ENCODE measurements around the gene SELENOM.
"Not testable (repeated sequence)": the region's sequence is repeated elsewhere in the genome, so short reads cannot be mapped to it uniquely, and the experiment has no call there.

SELENOM gene

DNA sequence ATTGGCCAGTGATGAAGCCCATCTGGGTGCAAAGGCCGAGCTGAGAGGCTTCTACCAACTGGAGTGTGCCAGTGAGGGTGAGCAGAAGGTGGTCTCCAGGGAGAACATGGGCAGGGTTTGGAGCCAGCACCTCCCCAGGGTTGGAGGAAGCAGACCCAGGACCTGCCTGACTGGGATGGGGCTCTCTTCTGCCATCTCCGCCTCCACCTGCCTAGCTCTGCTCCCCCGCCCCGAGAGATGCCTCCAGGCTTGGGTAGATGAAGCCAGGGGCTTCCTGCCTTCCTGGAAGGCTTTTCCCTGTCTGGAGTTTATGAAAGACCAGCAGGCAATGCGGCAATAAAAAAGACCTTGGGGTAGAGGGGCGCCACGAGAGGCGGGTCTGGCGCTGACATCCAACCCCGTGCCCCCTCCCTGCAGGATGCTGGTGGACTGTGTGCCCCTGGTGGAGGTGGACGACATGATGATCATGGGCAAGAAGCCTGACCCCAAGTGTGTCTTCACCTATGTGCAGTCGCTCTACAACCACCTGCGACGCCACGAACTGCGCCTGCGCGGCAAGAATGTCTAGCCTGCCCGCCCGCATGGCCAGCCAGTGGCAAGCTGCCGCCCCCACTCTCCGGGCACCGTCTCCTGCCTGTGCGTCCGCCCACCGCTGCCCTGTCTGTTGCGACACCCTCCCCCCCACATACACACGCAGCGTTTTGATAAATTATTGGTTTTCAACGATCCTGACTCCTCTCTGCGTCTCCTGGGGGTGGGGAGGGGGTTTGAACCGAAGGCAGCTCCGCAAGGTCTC lies 3.3 kb downstream of the SELENOM start:
- no peak for DNase-seq

DNA sequence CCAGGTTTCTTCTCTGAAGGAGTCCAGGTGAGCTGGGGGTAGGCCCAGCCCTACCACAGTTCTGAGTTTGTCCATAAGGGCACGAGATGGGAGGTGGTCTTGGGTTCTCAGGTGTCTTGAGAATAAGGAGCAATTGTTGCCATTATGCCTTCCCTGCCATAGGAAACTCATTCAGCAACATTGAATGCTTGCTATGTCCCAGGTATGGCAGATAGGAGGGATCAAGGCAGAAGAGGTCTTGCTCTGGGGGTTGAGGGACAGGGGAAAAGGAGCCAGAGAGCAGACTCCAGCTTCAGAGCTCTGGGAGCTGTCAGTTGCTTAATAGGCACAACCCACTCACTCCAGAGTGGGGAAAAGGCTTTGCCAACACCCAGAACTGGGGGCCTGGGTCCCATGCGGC lies 4.3 kb downstream of the SELENOM start:
- DNase-seq, result no peak

DNA sequence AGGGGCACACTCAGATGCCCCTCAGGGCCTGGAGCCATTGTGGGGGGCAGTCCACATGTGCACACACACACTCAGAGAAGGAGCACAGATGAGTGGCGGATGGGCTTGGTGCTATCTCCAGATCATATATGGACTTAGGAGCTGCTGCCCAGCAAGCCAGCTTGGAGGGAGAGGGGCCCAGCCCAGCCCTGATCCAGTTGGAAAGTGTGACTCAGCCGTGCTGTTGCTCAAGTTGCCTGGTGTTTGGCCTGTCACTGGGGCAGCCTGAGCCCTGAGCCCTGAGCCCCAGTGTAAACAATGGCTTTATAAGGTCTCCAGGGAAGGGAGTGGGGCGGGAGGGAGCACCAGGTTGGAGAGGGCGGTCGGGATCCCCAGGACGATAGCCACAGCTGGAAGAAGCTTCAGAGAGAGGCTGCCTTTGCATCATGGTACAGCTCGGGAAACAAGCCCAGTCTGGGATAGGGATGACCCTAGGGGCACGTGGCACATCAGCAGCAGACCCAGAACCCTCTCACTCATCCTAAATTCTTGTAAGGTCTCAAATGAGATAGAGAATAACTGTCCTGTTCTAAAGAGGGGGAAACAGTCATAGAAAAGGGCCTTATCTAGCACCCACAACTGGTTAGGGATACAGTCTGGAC lies 4.8 kb downstream of the SELENOM start:
- DNase-seq, result no peak

DNA sequence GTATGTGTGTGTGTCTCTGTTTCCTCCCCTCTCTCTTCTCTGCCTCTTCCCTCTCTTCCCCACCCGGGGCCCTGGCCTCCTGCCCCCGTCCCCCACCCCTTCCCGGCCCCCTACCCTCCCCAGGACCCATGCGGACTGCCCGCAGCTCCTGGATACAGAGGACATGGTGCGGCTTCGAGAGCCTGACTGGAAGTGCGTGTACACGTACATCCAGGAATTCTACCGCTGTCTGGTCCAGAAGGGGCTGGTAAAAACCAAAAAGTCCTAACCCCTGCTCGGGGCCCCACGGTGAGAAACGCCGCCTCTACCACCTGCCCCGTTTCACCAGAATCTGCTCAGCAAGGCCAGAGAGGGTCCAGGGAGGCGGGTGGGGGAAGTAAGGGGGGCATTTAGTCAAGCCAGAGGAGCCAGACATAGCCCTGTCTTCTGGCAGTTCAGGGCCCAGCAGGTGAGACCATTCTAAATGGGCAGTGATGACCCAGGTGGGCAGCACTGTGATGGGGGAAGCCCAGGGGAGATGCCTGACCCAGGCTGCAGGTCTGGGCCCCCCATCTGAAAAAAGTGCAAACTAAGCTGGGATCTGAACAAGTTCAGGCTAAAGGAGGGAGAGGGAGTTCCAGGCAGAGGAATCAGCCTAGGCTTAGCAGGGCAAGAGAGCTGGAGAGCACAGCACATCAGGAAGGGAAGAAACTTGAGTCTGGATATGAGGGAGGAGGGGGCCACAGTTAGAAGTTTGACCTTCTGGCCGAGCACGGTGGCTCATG lies 6.4 kb downstream of the SELENOM start:
- no peak for DNase-seq

DNA sequence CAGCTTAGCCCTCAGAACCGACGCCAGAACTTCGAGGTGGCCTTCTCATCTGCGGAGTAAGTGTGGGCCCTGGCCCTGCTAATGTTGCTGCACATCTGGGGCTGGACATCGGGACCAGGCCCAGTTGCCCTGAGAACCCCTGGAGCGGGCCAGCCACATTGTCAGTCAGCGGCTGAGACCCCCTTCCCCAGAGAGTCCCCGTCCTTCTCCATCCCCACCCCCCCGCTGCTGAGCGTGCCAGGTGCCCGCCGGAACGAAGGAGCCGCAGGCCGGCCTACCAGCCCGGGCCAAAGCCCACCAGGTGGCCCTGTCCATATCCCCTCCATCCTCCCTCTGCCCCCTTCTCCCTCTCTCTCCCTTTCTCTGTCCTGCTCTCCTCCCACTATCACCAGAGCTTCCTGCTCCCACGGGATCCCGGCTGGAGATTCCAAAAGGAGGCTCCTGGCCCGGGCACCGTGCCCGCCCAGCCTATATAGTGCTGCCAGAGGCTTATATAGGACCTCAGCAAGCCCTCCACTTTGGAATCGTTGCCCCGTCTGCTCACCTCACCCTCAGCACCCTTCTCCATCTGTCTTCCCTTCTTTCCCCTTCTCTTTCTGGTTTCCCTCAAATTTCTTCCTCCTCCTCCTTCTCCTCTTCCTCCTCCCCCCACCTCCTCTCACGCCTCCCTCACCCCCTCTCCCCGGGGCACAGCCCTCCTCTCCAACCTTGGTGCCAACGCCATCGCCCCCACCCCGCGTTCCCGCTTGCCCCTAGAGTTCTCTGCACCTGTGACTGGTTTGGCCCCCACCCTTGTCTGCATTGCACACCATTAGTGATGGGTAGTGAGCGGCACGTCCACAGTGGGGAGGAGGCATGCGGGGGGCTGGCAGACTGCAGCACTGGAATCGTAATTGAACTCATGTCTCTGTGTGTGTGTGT lies 7.3 kb downstream of the SELENOM start:
- no peak for DNase-seq

DNA sequence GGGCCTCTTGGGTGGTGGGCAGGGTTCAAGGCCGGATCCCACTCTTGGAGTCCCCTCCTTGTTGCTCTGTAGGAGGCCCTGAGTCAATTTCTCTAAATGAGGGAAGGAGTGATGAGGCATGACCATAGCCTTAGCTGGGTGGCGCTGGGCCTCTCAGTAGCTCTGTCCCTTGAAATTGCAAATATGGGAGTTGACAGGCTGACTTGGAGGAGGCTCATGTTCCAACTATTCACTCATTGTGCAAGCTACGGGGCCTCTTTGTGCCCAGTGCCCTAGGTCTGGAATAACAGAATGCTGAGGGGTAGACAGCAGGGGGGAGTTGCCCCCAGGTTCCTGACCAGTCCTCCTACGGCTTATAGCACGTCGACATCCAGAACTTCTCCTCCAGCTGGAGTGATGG lies 8.0 kb downstream of the SELENOM start:
- DNase-seq, result no peak

DNA sequence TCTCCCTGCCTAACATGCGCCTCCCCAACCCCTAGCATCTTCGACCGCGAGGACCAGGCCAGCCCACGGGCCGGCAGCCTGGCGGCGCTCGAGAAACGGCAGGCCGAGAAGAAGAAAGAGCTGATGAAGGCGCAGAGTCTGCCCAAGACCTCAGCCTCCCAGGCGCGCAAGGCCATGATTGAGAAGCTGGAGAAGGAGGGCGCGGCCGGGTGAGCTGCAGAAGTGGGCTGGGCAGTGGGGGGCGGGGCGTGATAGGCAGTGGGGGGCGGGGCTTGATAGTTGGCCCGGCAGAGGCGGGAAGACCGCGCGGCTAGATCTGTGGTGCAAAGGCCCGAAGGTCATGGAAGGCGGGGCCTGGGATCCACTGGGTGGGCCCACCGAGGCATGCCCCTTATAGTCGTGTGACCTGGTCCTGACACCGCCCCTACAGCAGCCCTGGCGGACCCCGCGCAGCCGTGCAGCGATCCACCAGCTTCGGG lies 8.7 kb downstream of the SELENOM start:
- DNase-seq, result no peak

DNA sequence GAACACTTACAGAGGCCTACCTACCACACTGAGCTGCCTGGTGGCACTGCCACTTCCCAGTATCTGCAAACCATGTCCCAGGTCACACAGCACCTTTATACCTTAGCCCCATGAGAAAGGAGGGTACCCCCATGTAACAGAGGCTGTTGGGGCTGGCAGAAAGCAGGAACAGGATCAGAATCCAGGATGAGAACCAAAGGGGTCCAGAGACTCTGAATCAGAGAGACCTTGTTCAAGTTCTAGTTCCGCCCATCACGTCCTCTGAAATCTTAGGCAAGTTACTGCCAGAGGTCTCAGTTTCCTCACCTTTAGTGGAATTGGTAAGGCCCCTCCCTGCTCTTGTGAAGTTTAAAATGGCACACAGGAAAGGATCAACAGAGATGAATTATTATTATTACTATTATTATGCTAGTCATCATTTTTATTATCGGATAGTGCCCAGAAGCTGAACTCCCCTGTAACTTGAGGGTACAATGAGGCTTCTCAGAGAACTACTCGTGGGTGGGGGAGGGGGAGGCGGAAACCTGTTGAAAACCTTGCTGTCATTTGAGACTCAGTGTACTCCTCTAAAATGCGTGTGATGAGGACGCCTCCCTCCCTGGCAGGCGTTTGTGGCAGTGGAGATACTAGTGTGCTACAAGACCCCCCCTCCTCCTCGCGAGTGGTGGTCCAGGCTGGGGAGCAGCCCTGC lies 9.3 kb downstream of the SELENOM start:
- DNase-seq, result no peak

DNA sequence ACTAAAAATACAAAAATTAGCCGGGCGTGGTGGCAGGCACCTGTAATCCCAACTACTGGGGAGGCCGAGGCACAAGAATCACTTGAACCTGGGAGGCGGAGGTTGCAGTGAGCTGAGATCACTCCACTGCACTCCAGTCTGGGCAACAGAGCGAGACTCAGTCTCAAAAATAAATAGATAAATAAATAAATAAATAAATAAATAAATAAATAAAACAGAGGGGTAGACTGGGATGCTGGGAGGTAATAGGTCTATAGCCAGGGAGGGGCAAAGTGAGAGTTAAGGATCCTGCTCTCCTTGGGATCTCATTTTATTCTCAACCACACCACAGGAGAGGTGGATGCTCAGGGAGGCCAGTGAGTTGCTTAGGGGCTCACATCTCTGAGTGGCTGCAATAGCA lies 9.8 kb downstream of the SELENOM start:
- not testable (repeated sequence) for DNase-seq

DNA sequence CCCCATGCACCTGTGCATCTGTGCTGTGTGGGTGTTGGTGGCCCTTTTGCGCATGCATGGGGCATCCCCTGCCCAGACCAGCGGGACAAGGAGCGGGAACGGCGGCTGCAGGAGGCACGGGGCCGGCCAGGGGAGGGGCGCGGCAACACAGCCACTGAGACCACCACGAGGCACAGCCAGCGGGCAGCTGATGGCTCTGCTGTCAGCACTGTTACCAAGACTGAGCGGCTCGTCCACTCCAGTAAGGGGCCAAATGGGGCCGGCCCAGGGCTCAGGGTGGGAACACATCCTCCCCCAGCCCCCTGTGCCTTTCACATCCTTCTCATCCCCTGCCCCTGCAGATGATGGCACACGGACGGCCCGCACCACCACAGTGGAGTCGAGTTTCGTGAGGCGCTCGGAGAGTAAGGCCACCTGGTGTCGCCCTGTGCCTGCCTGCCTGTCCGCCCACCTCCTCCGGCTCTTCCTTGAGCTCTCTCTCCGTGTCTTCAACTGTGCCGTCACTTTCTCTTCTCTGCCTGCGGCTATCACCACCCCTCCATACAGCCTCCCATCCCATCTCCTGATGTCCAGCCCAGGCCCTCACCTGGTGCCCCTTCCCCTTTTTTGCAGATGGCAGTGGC lies 10.6 kb downstream of the SELENOM start:
- no peak for DNase-seq

DNA sequence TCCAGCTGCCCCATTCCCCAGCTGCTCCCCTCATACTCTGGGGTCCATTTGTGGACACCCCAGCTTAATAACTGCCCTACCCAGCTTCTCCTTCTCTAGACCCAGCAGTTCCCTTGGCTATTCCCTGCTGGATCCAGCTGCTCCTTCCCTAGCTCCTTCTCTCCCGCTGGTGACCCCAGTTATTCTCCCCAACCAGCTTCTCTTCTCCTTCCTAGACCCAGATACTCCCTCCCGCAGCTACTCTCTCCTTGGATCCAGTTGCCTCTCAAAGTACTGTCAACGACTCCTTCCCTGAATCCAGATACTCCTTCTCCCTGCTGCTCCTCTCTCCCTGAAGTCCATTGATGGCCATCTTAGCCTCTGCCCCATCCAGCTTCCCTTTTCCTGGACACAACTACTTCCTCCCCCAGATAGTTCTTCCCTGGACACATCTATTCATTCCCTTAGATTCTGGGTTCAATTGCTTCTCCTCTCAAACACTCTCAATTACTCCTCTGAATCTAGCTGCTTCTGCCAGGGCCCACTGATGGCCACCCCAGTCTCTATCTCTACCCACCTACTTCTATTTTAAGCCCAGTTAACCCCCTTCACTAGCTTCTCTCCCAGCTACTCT lies 11.6 kb downstream of the SELENOM start:
- DNase-seq, result no peak

DNA sequence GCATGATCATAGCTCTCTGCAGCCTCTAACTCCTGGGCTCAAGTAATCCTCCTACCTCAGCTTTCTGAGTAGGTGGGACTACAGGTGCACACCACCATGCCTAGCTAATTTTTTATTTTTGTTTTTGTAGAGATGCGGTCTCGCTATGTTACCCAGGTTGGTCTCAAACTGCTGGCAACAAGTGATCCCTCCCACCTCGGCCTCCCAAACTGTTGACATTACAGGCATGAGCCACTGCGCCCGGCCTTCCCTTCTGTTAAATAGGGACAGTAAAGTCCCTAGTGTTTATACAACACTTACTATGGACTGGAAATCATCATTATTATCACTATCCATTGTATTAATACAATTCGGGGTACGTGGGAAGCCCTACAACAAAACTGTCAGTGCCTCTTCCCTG lies 12.6 kb downstream of the SELENOM start:
- DNase-seq, result no peak

DNA sequence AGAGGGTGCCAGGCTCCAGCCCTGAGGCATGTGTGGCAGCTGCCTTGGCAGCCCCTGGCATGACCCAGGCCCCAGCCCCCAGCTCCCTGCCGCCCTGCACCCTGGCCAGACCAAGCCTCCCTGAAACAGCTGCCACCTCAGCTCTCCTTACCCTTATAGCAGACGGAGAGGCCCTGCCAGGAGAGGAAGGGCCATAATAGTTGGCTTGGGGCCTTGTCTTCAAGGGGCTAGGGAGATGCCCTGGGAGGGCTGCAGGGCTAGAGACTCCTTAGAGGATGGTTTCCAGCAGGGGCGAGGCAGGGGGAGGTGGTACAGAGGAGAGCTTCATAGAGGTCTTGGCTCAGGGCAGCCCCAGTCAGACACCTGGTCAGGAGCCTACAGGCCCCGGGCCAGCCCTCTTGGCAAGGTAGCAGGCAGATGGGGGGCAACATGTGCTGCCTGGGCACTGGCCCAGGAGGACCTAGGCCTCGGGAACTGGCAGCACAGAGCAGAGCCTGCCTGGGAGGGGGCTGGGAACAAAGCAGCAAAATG lies 13.3 kb downstream of the SELENOM start:
- DNase-seq, result no peak

DNA sequence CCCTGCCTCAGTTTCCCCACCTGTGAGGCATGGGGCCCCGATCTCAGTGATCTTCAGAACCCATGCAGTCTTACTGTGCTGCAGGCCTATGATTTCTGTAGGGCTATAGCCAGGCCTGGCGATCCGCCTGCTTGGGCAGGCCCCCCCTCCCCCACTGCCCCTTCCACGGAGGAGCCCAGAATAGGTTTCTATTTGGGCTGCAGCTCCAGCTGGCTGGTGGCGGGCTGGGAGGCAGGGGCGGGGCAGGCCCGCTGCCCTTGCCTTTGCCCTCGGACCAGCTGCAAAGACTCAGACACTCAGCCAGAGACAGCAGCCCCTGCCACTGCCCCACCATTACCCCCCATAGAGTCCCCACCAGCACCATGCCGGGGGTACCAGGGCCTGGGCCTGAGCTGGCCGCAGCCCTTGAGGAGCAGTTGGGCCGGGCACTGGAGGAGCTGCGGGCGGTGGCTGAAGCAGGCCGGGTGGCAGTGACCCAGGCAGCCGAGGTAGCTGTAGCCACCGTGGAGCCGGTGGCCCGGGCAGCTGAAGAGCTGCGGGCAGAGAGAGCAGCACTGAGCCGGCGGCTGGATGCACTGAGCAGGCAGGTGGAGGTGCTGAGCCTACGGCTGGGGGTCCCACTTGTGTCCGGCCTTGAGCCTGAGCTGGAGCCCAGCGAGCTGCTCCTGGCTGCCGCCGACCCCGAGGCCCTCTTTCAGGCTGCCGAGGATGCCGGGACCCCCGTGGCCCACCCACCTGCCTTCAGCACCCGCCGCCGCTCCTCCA lies 14.1 kb downstream of the SELENOM start:
- no peak for DNase-seq

DNA sequence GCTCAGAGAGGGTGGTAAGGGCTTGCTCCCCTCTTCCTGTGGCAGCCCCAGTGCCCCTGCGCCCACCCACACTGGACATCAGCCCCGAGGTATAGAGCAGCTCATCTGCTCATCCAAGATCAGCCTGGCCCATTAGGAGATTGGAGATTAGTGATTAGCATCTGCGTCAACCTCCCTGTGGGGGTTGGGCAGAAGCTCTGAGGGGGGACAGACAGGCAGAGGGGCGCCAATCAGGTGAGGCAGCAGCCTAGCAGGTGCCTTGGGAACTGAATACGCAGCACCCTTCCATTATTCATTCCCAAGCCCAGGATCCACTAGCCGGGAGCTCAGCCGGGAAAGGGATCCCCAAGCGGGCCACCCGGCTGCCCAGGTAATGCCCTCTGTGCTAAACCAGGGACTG lies 15.2 kb downstream of the SELENOM start:
- DNase-seq, result no peak

DNA sequence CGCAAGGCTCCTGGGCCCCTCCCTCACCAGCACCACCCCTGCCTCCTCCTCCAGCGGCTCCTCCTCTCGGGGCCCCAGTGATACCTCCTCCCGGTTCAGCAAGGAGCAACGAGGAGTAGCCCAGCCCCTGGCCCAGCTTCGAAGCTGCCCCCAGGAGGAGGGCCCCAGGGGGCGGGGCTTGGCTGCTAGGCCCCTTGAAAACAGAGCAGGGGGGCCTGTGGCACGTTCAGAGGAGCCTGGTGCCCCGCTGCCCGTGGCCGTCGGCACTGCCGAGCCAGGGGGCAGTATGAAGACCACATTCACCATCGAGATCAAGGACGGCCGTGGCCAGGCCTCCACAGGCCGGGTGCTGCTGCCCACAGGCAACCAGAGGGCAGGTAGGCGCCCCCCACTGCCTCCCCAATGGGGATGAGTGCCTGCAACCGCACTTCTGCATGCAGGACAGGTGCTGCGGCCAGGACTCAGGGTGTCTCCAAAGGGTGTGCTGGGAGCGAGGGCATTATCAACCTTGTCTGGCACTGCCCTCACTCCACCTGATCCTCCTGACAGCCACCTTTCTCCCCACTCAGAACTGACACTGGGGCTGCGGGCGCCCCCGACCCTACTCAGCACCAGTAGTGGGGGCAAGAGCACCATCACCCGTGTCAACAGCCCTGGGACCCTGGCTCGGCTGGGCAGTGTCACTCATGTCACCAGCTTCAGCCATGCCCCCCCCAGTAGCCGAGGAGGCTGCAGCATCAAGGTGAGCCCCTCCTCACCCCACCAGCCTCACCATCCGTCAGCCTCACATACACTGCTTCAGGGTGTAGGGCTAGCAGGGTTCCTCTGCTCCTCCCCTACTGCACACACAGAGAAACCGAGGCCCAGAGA lies 16.0 kb downstream of the SELENOM start:
- DNase-seq, result no peak

DNA sequence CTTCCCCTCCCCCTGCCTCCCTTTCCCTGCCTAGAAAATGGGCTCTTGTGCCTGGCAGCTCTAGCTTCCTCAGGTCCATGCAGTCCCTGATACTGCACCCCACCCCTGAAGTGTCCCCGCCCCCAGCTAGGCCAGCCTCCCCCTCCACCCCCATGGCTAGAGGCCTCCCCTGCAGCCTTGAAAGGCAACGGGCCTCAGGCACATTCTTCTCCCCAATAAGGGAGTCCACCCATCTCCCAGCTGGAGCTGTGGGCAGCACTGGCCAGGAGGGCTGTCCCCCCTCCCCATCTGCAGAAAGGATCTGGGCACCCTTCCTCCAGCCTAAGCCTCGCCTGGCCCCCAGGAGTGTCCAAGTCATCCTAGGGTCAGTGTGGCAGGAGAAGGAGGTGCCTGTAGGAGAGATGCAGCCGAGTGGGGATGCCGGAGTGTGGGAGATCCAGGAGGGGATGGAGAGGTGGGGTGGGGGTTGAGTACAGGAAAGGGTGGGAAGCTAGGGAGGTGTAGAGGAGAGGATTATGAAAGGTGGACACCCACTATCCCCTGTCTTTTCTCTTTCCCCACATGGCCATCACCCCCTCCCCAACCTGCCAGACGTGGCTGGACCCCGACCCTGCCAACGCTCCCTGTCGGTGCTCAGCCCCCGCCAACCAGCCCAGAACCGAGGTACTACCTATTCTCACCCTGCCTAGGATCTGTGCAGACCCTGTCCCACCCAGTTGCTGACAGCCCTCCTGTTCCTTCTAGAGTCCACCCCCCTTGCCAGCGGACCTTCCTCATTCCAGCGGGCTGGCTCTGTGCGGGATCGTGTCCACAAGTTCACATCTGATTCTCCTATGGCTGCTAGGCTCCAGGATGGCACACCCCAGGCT lies 16.9 kb downstream of the SELENOM start:
- no peak for DNase-seq

All from Kasumi-1 (cell line).